Measurements from ENCODE around the gene LRMDA. TPM values are rescaled to one million over a fixed set of nuclear protein-coding genes. Genes with fewer than 3 reads are reported as not detected.
A peak's percentile ranks its signal among the peaks of the same experiment; 100 is the strongest.

Gene LRMDA
- total and polyA plus RNA-seq, 10 of the 15 experiments (the other 5 are each of a cell fraction or from before 2014, with no cell fraction given): 0.07 to 0.54 (median 0.29) TPM; not detected in 4

- TF ChIP-seq, protein P1, sequence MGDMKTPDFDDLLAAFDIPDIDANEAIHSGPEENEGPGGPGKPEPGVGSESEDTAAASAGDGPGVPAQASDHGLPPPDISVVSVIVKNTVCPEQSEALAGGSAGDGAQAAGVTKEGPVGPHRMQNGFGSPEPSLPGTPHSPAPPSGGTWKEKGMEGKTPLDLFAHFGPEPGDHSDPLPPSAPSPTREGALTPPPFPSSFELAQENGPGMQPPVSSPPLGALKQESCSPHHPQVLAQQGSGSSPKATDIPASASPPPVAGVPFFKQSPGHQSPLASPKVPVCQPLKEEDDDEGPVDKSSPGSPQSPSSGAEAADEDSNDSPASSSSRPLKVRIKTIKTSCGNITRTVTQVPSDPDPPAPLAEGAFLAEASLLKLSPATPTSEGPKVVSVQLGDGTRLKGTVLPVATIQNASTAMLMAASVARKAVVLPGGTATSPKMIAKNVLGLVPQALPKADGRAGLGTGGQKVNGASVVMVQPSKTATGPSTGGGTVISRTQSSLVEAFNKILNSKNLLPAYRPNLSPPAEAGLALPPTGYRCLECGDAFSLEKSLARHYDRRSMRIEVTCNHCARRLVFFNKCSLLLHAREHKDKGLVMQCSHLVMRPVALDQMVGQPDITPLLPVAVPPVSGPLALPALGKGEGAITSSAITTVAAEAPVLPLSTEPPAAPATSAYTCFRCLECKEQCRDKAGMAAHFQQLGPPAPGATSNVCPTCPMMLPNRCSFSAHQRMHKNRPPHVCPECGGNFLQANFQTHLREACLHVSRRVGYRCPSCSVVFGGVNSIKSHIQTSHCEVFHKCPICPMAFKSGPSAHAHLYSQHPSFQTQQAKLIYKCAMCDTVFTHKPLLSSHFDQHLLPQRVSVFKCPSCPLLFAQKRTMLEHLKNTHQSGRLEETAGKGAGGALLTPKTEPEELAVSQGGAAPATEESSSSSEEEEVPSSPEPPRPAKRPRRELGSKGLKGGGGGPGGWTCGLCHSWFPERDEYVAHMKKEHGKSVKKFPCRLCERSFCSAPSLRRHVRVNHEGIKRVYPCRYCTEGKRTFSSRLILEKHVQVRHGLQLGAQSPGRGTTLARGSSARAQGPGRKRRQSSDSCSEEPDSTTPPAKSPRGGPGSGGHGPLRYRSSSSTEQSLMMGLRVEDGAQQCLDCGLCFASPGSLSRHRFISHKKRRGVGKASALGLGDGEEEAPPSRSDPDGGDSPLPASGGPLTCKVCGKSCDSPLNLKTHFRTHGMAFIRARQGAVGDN (IDR thresholded peaks at IDR 0.05): 0 out of 2 replicates have a peak, but pooled peaks have one; percentile 39
- TF ChIP-seq HSF1 (IDR thresholded peaks at IDR 0.05; ENCODE audit: low read depth, low read length) (no peak), HDAC6 (IDR thresholded peaks at IDR 0.05; ENCODE audit: unreplicated experiment) (no peak), BCL11A (IDR thresholded peaks at IDR 0.05; ENCODE audit: low read depth, low read length) (no peak), POLR2AphosphoS5 (IDR thresholded peaks at IDR 0.05; ENCODE audit: low read length) (no peak), CHD4 (IDR thresholded peaks at IDR 0.05) (no peak), SRF (IDR thresholded peaks at IDR 0.05; ENCODE audit: low read depth in 2 of 2, low read length in 2 of 2) (no peak), ETV6 (conservative IDR thresholded peaks at IDR 0.05 in 1 of 2, IDR thresholded peaks at IDR 0.05 in 1 of 2; ENCODE audit: borderline replicate concordance in 1 of 2, low read depth in 1 of 2) (no peak), PKNOX1 (IDR thresholded peaks at IDR 0.05) (peak; percentile 81), RAD21 (IDR thresholded peaks at IDR 0.05; ENCODE audit: insufficient read depth, low read depth, low read length) (no peak), SMAD5 (IDR thresholded peaks at IDR 0.05; ENCODE audit: low read depth) (no peak), MLLT1 (IDR thresholded peaks at IDR 0.05) (no peak), BRCA1 (IDR thresholded peaks at IDR 0.05; ENCODE audit: low read depth, low read length) (no peak), SREBF1 (IDR thresholded peaks at IDR 0.05; ENCODE audit: low read length) (no peak), NR2C1 (IDR thresholded peaks at IDR 0.05) (no peak; the same call in 1 of the 2 replicates), STAT1 (conservative IDR thresholded peaks at IDR 0.05) (no peak), MTA2 (IDR thresholded peaks at IDR 0.05; ENCODE audit: low read depth) (peak; percentile 10; the same call in 1 of the 2 replicates), ATF7 (IDR thresholded peaks at IDR 0.05; ENCODE audit: low read depth) (peak; percentile 31; the same call in 1 of the 2 replicates), NR2F1 (conservative IDR thresholded peaks at IDR 0.05) (peak; percentile 83), ZNF384 (IDR thresholded peaks at IDR 0.05; ENCODE audit: borderline replicate concordance, low read depth, low read length) (no peak), CHD1 (IDR thresholded peaks at IDR 0.05; ENCODE audit: low read depth, low read length) (no peak), CBFB (IDR thresholded peaks at IDR 0.05; ENCODE audit: low read depth) (no peak)
Observed at GRCh38 chr10:75402486-75403143, 28.8 kb upstream of the LRMDA start (continued).

Data from GM12878 (cell line).